Parathyroid adenoma (tissue), 2 donors: ENCODE measurements around the gene CHST9.

Source experiments
- H2AFZ ChIP-seq: fragments of 300-600 bp; sonication (generic); one replicate; pipeline ENCODE4 v1.7.0; 2017; ENCODE audit warnings: antibody characterized with exemption, mild to moderate bottlenecking
- H3K27ac ChIP-seq: fragments of 300-600 bp; sonication (generic); one replicate; pipeline ENCODE4 v1.7.0; 2017
- H3K27me3 ChIP-seq: fragments of 300-600 bp; sonication (generic); one replicate; pipeline ENCODE4 v1.7.0; 2017; ENCODE audit warnings: low read length; ENCODE audit not compliant: control insufficient read depth, insufficient read depth
- H3K36me3 ChIP-seq: fragments of 300-600 bp; sonication (generic); one replicate; pipeline ENCODE4 v1.7.0; 2017; ENCODE audit warnings: low read length; ENCODE audit not compliant: control insufficient read depth, insufficient read depth
- H3K4me1 ChIP-seq: fragments of 300-600 bp; sonication (generic); one replicate; pipeline ENCODE4 v1.7.0; 2017; ENCODE audit warnings: control low read depth
- H3K4me2 ChIP-seq: fragments of 300-600 bp; sonication (generic); one replicate; pipeline ENCODE4 v1.7.0; 2017; ENCODE audit warnings: low read length
- H3K4me3 ChIP-seq: fragments of 300-600 bp; sonication (generic); one replicate; pipeline ENCODE4 v1.7.0; 2017; ENCODE audit warnings: low read depth, low read length
- H3K79me2 ChIP-seq: fragments of 300-600 bp; sonication (generic); one replicate; pipeline ENCODE4 v1.7.0; 2017; ENCODE audit warnings: control low read depth
- H3K9ac ChIP-seq: fragments of 300-600 bp; sonication (generic); one replicate; pipeline ENCODE4 v1.7.0; 2017; ENCODE audit warnings: mild to moderate bottlenecking
- H3K9me3 ChIP-seq: fragments of 300-600 bp; sonication (generic); one replicate; pipeline ENCODE4 v1.7.0; 2017; ENCODE audit warnings: low read length; ENCODE audit not compliant: control insufficient read depth
- CTCF ChIP-seq: fragments of 300-600 bp; sonication (generic); IDR thresholded peaks from one replicate; pipeline ENCODE4 v1.7.0; 2017; ENCODE audit warnings: antibody characterized with exemption, mild to moderate bottlenecking
- donor health status: primary hyperparathyroidism.

Gene CHST9

GRCh38 chr18:27007880-27008279, 177.2 kb downstream of the CHST9 start:
- Histone ChIP-seq H3K4me2 (no peak overlapping the region), H3K27ac (no peak overlapping the region), H2AFZ (no peak overlapping the region), H3K4me1 (no peaks in the 10 kb centered on the region), H3K4me3 (no peak overlapping the region), H3K36me3 (no peaks in the 10 kb centered on the region), H3K9me3 (no peaks in the 10 kb centered on the region), H3K27me3 (no peaks in the 10 kb centered on the region), H3K9ac (no peak overlapping the region), H3K79me2 (no peaks in the 10 kb centered on the region)
- TF ChIP-seq CTCF = no peak

- no peaks in the 10 kb centered on the region for H3K79me2 ChIP-seq
These were observed 179.5 kb downstream of the CHST9 start for GRCh38 chr18:27005589-27005988.

GRCh38 chr18:27004056-27004829, 180.9 kb downstream of the CHST9 start:
- Histone ChIP-seq H3K9me3 (no peaks in the 10 kb centered on the region), H3K9ac (no peak overlapping the region), H3K27me3 (no peaks in the 10 kb centered on the region), H3K4me1 (no peaks in the 10 kb centered on the region), H2AFZ (no peak overlapping the region), H3K27ac (no peak overlapping the region), H3K4me3 (no peak overlapping the region), H3K79me2 (no peaks in the 10 kb centered on the region), H3K36me3 (no peaks in the 10 kb centered on the region), H3K4me2 (no peak overlapping the region)
- TF ChIP-seq CTCF = no peak

More at GRCh38 chr18:27005589-27005988, 179.5 kb downstream of the CHST9 start:
- Histone ChIP-seq H3K27me3 (no peaks in the 10 kb centered on the region), H3K4me2 (no peak overlapping the region), H2AFZ (no peak overlapping the region), H3K4me1 (no peaks in the 10 kb centered on the region), H3K4me3 (no peak overlapping the region), H3K36me3 (no peaks in the 10 kb centered on the region), H3K9me3 (no peaks in the 10 kb centered on the region), H3K9ac (no peak overlapping the region), H3K27ac (no peak overlapping the region)
- TF ChIP-seq CTCF = no peak

GRCh38 chr18:26999797-27000196, 185.3 kb downstream of the CHST9 start:
- Histone ChIP-seq H3K9ac (no peak overlapping the region), H2AFZ (no peak overlapping the region), H3K27me3 (no peaks in the 10 kb centered on the region), H3K4me3 (no peak overlapping the region), H3K36me3 (no peaks in the 10 kb centered on the region), H3K4me1 (no peaks in the 10 kb centered on the region), H3K27ac (no peak overlapping the region), H3K9me3 (no peaks in the 10 kb centered on the region), H3K4me2 (no peak overlapping the region), H3K79me2 (no peaks in the 10 kb centered on the region)
- TF ChIP-seq CTCF = no peak

- Histone ChIP-seq H3K79me2 (no peaks in the 10 kb centered on the region), H3K27me3 (no peaks in the 10 kb centered on the region), H3K36me3 (no peaks in the 10 kb centered on the region), H3K27ac (no peak overlapping the region), H3K4me3 (no peak overlapping the region), H2AFZ (no peak overlapping the region), H3K9ac (no peak overlapping the region), H3K4me1 (no peaks in the 10 kb centered on the region), H3K4me2 (no peak overlapping the region), H3K9me3 (no peaks in the 10 kb centered on the region)
- no peak for TF ChIP-seq CTCF
These were observed 191.5 kb downstream of the CHST9 start for GRCh38 chr18:26993568-26993967.
